Hepatocyte (in vitro differentiated cells): ENCODE measurements around the gene ITGA7. TPM values are rescaled to one million over a fixed set of nuclear protein-coding genes. Genes with fewer than 3 reads are reported as not detected.

Experiments used
- DNase-seq: peaks from one replicate; pipeline ENCODE4 v3.0.0-alpha.2; 2016; ENCODE audit warnings: low spot score
- H2AFZ ChIP-seq: fragments of 200-600 bp; sonication (generic); 2 replicates; pipeline ENCODE4 v1.6.0; 2016; ENCODE audit warnings: antibody characterized with exemption, mild to moderate bottlenecking
- H3K27ac ChIP-seq: fragments of 200-600 bp; sonication (generic); 2 replicates; pipeline ENCODE4 v1.5.1; 2016; ENCODE audit warnings: mild to moderate bottlenecking
- H3K27me3 ChIP-seq: fragments of 200-600 bp; sonication (generic); 2 replicates; pipeline ENCODE4 v1.6.1; 2016
- H3K36me3 ChIP-seq: fragments of 200-600 bp; sonication (generic); replicated peaks from 2 replicates; pipeline ENCODE4 v1.5.1; 2016; ENCODE audit warnings: low read depth; ENCODE audit not compliant: insufficient read depth
- H3K4me1 ChIP-seq: fragments of 200-600 bp; sonication (generic); 2 replicates; pipeline ENCODE4 v1.5.1; 2016; ENCODE audit warnings: mild to moderate bottlenecking, moderate library complexity; ENCODE audit not compliant: insufficient read depth
- H3K4me2 ChIP-seq: fragments of 200-600 bp; sonication (generic); 2 replicates; pipeline ENCODE4 v1.6.0; 2016
- H3K4me3 ChIP-seq: fragments of 200-600 bp; sonication (generic); 2 replicates; pipeline ENCODE4 v1.5.1; 2016; ENCODE audit warnings: mild to moderate bottlenecking
- H3K79me2 ChIP-seq: fragments of 200-600 bp; sonication (generic); 2 replicates; pipeline ENCODE4 v1.6.0; 2017; ENCODE audit warnings: mild to moderate bottlenecking
- H3K9me2 ChIP-seq: fragments of 200-600 bp; sonication (generic); replicated peaks from 2 replicates; pipeline ENCODE4 v1.6.0; 2017; ENCODE audit warnings: mild to moderate bottlenecking; ENCODE audit not compliant: insufficient read depth
- H3K9me3 ChIP-seq: fragments of 200-600 bp; sonication (generic); 2 replicates; pipeline ENCODE4 v1.5.1; 2016; ENCODE audit warnings: low read depth, mild to moderate bottlenecking
- H4K20me1 ChIP-seq: fragments of 200-600 bp; sonication (generic); 2 replicates; pipeline ENCODE4 v1.6.0; 2016; ENCODE audit warnings: mild to moderate bottlenecking; ENCODE audit not compliant: insufficient read depth, poor library complexity, severe bottlenecking
- EZH2 ChIP-seq: fragments of 200-600 bp; sonication (generic); IDR thresholded peaks from 2 replicates; pipeline ENCODE4 v1.6.1; 2016; ENCODE audit warnings: antibody characterized with exemption, mild to moderate bottlenecking, borderline replicate concordance
- EZH2phosphoT487 ChIP-seq: fragments of 200-600 bp; sonication (generic); IDR thresholded peaks from one replicate; pipeline ENCODE4 v1.6.1; 2018; ENCODE audit warnings: antibody characterized with exemption, mild to moderate bottlenecking, low read depth, moderate library complexity; ENCODE audit not compliant: unreplicated experiment, severe bottlenecking
- WGBS: methylation state at CpG from one replicate; pipeline ENCODE4 v1.1.6; 2016; ENCODE audit warnings: low lambda C conversion rate; ENCODE audit errors: missing lambda C conversion rate; 5-methylcytosine and 5-hydroxymethylcytosine counted together
- polyA plus RNA-seq: library from polyadenylated mRNA; unstranded; fragments of >200 nt; fragmentation: Nextera tagmentation; extraction: Ambion mirVana; gene quantifications from 2 replicates; pipeline ENCODE4 v1.2.1, GENCODE V29; 2016
- small RNA-seq: library from RNA; depleted of rRNA; stranded (forward); fragments of <200 nt; gene quantifications from one replicate; pipeline ENCODE3, GENCODE V24; 2014
- total RNA-seq: library from RNA; depleted of rRNA; stranded (reverse); fragments of >200 nt; gene quantifications from 2 replicates; pipeline ENCODE4 v1.2.3, GENCODE V29; 2014
- TF ChIP-seq, protein P1 (sequence below): fragments of 200-600 bp; sonication (generic); IDR thresholded peaks from 2 replicates; pipeline ENCODE4 v1.5.1; 2016; ENCODE audit warnings: antibody characterized with exemption, mild to moderate bottlenecking; ENCODE audit not compliant: poor library complexity

The ITGA7 gene
- total and polyA plus RNA-seq, 2 experiments from 2014 or later: 15.2 to 22.8 TPM

DNA sequence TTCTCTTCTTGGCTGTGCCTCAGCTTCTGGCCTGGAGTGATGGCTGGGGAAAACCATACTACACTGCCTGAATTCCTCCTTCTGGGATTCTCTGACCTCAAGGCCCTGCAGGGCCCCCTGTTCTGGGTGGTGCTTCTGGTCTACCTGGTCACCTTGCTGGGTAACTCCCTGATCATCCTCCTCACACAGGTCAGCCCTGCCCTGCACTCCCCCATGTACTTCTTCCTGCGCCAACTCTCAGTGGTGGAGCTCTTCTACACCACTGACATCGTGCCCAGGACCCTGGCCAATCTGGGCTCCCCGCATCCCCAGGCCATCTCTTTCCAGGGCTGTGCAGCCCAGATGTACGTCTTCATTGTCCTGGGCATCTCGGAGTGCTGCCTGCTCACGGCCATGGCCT lies 70.9 kb downstream of the ITGA7 start, which contains the start of gene OR10P1:
OR10P1 (plus strand) TSS at position 40 of the 400 bp plus-strand sequence; CDS start at position 40, 0 bp downstream.
- Histone ChIP-seq H4K20me1 (no peaks in the 10 kb centered on the region), H3K36me3 (no peaks in the 10 kb centered on the region), H3K4me2 (no peak within 1 kb of the TSS), H3K9me2 (no peaks in the 10 kb centered on the region), H3K4me3 (no peak within 1 kb of the TSS), H2AFZ (no peak within 1 kb of the TSS), H3K27ac (no peak within 1 kb of the TSS), H3K9me3 (no peaks in the 10 kb centered on the region), H3K27me3 (no peaks in the 10 kb centered on the region), H3K4me1 (no peaks in the 10 kb centered on the region), H3K79me2 (no peaks in the 10 kb centered on the region)
- 81% methylated on average over 6 of the region's 6 CpGs for WGBS
- TF ChIP-seq EZH2: no peak
- TF ChIP-seq, protein P1, sequence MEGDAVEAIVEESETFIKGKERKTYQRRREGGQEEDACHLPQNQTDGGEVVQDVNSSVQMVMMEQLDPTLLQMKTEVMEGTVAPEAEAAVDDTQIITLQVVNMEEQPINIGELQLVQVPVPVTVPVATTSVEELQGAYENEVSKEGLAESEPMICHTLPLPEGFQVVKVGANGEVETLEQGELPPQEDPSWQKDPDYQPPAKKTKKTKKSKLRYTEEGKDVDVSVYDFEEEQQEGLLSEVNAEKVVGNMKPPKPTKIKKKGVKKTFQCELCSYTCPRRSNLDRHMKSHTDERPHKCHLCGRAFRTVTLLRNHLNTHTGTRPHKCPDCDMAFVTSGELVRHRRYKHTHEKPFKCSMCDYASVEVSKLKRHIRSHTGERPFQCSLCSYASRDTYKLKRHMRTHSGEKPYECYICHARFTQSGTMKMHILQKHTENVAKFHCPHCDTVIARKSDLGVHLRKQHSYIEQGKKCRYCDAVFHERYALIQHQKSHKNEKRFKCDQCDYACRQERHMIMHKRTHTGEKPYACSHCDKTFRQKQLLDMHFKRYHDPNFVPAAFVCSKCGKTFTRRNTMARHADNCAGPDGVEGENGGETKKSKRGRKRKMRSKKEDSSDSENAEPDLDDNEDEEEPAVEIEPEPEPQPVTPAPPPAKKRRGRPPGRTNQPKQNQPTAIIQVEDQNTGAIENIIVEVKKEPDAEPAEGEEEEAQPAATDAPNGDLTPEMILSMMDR: no peak
- no peak for TF ChIP-seq EZH2phosphoT487
- no peak for DNase-seq

DNA sequence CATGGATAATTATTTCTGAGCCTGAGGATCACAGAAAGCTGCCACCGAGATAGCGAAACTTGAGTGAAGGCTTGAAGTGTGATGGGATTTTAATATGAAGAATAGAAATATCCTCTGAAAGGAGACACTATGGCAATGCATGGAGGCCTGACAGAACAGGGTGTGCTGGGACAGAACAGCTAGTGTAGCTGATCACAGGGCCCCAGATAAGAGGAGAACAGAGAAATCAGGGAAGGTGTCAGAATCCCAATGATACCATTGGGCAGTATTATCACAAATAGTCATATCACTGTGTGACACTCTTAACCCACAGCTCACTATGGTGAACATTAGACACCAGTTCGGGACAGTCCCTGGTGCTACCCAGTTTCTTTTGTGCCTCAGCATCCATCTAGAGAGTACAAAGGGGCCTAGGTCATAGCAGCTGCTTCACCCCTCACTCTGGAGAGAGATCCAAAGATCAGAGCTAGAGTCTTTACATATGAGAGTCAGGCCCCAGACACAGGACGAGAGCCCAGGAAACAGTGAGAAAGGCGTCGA lies 71.5 kb downstream of the ITGA7 start:
- Histone ChIP-seq H3K36me3 (no peaks in the 10 kb centered on the region), H3K79me2 (no peaks in the 10 kb centered on the region), H3K4me3 (no peak overlapping the region), H3K4me1 (no peaks in the 10 kb centered on the region), H3K9me3 (no peaks in the 10 kb centered on the region), H3K27me3 (no peaks in the 10 kb centered on the region), H4K20me1 (no peaks in the 10 kb centered on the region), H3K9me2 (no peaks in the 10 kb centered on the region), H3K4me2 (no peak overlapping the region), H2AFZ (no peak overlapping the region), H3K27ac (no peak overlapping the region)
- 90% methylated on average over 6 of the region's 6 CpGs for WGBS
- TF ChIP-seq, protein P1: no peak
- TF ChIP-seq EZH2phosphoT487: no peak
- no peak for TF ChIP-seq EZH2
- no peak for DNase-seq

Small RNA genes within 50 kb of the gene (small RNA-seq; reads per million reads assigned to genes)
- not detected for gene AC009779.1
- gene AC009779.5: not detected
- not detected for gene RF00017

Other genes with a start within 250 kb of the ITGA7 start
- gene OR6C70, start 237.8 kb downstream of the ITGA7 start, total RNA-seq: not detected in 2 replicates
- gene OR6C70, start 237.8 kb downstream of the ITGA7 start, polyA plus RNA-seq: not detected in 2 replicates
- gene OR6C68, start 215.5 kb downstream of the ITGA7 start, total RNA-seq: not detected in 2 replicates
- gene OR6C68, start 215.5 kb downstream of the ITGA7 start, polyA plus RNA-seq: not detected in 2 replicates
- not detected in 2 replicates for gene OR6C4, start 158.3 kb downstream of the ITGA7 start, total RNA-seq
- not detected in 2 replicates for gene OR6C4, start 158.3 kb downstream of the ITGA7 start, polyA plus RNA-seq
- gene OR2AP1, start 135.4 kb downstream of the ITGA7 start, total RNA-seq: not detected in 2 replicates
- gene OR2AP1, start 135.4 kb downstream of the ITGA7 start, polyA plus RNA-seq: not detected in 2 replicates
- gene OR10P1, start 71.0 kb downstream of the ITGA7 start, total RNA-seq: not detected in 2 replicates
- not detected in 2 replicates for gene OR10P1, start 71.0 kb downstream of the ITGA7 start, polyA plus RNA-seq
- gene BLOC1S1, start 8.1 kb upstream of the ITGA7 start, total RNA-seq: 159 and 177 TPM in 2 replicates
- gene BLOC1S1, start 8.1 kb upstream of the ITGA7 start, polyA plus RNA-seq: 227 and 236 TPM in 2 replicates
- 36.2 and 48.7 TPM in 2 replicates for gene RDH5, start 12.5 kb upstream of the ITGA7 start, total RNA-seq
- 38.0 and 43.7 TPM in 2 replicates for gene RDH5, start 12.5 kb upstream of the ITGA7 start, polyA plus RNA-seq
- gene CD63, start 21.1 kb upstream of the ITGA7 start, total RNA-seq: 1,401 and 1,504 TPM in 2 replicates
- gene CD63, start 21.1 kb upstream of the ITGA7 start, polyA plus RNA-seq: 2,624 and 2,749 TPM in 2 replicates
- 7.9 and 10.8 TPM in 2 replicates for gene GDF11, start 35.2 kb upstream of the ITGA7 start, total RNA-seq
- 3.7 and 4.1 TPM in 2 replicates for gene GDF11, start 35.2 kb upstream of the ITGA7 start, polyA plus RNA-seq
- gene SARNP, start 109.8 kb upstream of the ITGA7 start, total RNA-seq: 84.2 and 118 TPM in 2 replicates
- 103 and 117 TPM in 2 replicates for gene SARNP, start 109.8 kb upstream of the ITGA7 start, polyA plus RNA-seq
- gene ORMDL2, start 110.1 kb upstream of the ITGA7 start, total RNA-seq: 28.6 and 34.2 TPM in 2 replicates
- gene ORMDL2, start 110.1 kb upstream of the ITGA7 start, polyA plus RNA-seq: 93.0 and 106 TPM in 2 replicates
- 29.4 and 43.4 TPM in 2 replicates for gene DNAJC14, start 121.7 kb upstream of the ITGA7 start, total RNA-seq
- gene DNAJC14, start 121.7 kb upstream of the ITGA7 start, polyA plus RNA-seq: 24.5 and 26.5 TPM in 2 replicates
- gene MMP19, start 135.0 kb upstream of the ITGA7 start, total RNA-seq: 6.1 and 6.4 TPM in 2 replicates
- gene MMP19, start 135.0 kb upstream of the ITGA7 start, polyA plus RNA-seq: 10.8 and 16.4 TPM in 2 replicates
- 33.7 and 44.5 TPM in 2 replicates for gene PYM1, start 220.0 kb upstream of the ITGA7 start, total RNA-seq
- gene PYM1, start 220.0 kb upstream of the ITGA7 start, polyA plus RNA-seq: 39.9 and 51.1 TPM in 2 replicates
- gene DGKA, start 223.3 kb upstream of the ITGA7 start, total RNA-seq: 25.3 and 27.0 TPM in 2 replicates
- gene DGKA, start 223.3 kb upstream of the ITGA7 start, polyA plus RNA-seq: 25.4 and 25.9 TPM in 2 replicates